AG04450 (cell line): ENCODE measurements around the gene ATF4. TPM values are rescaled to one million over a fixed set of nuclear protein-coding genes. Genes with fewer than 3 reads are reported as not detected.
A peak's percentile ranks its signal among the peaks of the same experiment; 100 is the strongest.

Source experiments
- CTCF ChIA-PET: fragments of 300-600, 350-600 bp; formaldehyde crosslinking; extraction: SDS; loops from one replicate; lab custom pipeline; 2022; ENCODE audit warnings: antibody characterized with exemption, inconsistent platforms; lab: Charles Lee
- POLR2A ChIA-PET: fragments of 350-600 bp; formaldehyde crosslinking; extraction: SDS; loops from one replicate; lab custom pipeline; 2021; ENCODE audit warnings: antibody characterized with exemption, inconsistent platforms; lab: Yijun Ruan, JAX
- DNase-seq: peaks from one replicate; pipeline ENCODE4 v3.0.0-alpha.2; 2011; ENCODE audit warnings: low read depth, low spot score
- H3K27ac ChIP-seq: one replicate; pipeline ENCODE4 v1.5.1; 2012; ENCODE audit warnings: low read depth, low read length, control low read depth
- H3K27me3 ChIP-seq: one replicate; pipeline ENCODE4 v1.6.0; 2012; ENCODE audit warnings: low read length; ENCODE audit not compliant: control insufficient read depth, insufficient read depth
- H3K4me3 ChIP-seq: 2 replicates; pipeline ENCODE4 v1.5.1; 2011; ENCODE audit warnings: mild to moderate bottlenecking, low read depth, low read length, control low read depth
- H3K9me3 ChIP-seq: 2 replicates; pipeline ENCODE4 v1.5.1; 2012; ENCODE audit warnings: low read length; ENCODE audit not compliant: control insufficient read depth, insufficient read depth
- polyA plus RNA-seq: library from polyadenylated mRNA; depleted of rRNA; stranded (reverse); fragments of >200 nt; gene quantifications from 2 replicates; pipeline ENCODE4 v1.2.3, GENCODE V29; 2011
- TF ChIP-seq, protein P1 (sequence below): IDR thresholded peaks from 2 replicates; pipeline ENCODE4 v1.5.1; 2011; ENCODE audit warnings: low read depth, low read length, control low read depth, inconsistent platforms

ATF4 gene
- polyA plus RNA-seq, 1 experiment = 936 TPM

DNA sequence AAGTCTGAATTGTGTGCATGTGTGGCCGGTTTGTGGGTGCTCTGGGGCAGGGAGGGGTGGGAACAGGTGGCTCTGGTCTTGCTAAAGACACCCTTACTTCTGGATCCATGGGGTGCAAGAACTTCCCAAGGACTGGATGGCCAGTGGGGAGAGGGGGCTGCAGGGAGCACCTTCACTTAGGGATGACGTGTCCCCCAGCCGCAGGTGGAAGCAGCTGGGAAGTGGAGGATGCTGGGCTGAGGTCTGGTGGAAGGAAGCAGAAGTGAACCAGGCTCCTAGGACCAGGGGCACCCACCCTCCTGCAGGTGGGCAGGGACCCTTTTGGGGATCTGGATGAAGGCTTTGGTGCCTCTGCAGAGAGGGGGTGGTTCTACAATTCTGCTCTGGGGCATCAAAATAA lies 28.2 kb upstream of the ATF4 start:
- ChIA-PET CTCF (interaction anchor here (0.7 to 2.6 kb wide), 4 partner anchors 22 to 42 kb away, joined by 3 to 41 read pairs (median 12); no protein-coding TSS in a partner anchor), POLR2A (interaction anchor here (0.7 to 1.1 kb wide), 2 partner anchors 172 to 181 kb away, joined by 3 to 8 read pairs; no protein-coding TSS in a partner anchor)
- no peaks in the 10 kb centered on the region for H3K27me3 ChIP-seq
- H3K4me3 ChIP-seq = no peak overlapping the region
- H3K9me3 ChIP-seq = peaks cover 8% of the 10 kb centered on the region; the same call in 1 of the 2 replicates
- H3K27ac ChIP-seq = no peak overlapping the region
- TF ChIP-seq, protein P1, sequence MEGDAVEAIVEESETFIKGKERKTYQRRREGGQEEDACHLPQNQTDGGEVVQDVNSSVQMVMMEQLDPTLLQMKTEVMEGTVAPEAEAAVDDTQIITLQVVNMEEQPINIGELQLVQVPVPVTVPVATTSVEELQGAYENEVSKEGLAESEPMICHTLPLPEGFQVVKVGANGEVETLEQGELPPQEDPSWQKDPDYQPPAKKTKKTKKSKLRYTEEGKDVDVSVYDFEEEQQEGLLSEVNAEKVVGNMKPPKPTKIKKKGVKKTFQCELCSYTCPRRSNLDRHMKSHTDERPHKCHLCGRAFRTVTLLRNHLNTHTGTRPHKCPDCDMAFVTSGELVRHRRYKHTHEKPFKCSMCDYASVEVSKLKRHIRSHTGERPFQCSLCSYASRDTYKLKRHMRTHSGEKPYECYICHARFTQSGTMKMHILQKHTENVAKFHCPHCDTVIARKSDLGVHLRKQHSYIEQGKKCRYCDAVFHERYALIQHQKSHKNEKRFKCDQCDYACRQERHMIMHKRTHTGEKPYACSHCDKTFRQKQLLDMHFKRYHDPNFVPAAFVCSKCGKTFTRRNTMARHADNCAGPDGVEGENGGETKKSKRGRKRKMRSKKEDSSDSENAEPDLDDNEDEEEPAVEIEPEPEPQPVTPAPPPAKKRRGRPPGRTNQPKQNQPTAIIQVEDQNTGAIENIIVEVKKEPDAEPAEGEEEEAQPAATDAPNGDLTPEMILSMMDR = no peak
- no peak for DNase-seq

DNA sequence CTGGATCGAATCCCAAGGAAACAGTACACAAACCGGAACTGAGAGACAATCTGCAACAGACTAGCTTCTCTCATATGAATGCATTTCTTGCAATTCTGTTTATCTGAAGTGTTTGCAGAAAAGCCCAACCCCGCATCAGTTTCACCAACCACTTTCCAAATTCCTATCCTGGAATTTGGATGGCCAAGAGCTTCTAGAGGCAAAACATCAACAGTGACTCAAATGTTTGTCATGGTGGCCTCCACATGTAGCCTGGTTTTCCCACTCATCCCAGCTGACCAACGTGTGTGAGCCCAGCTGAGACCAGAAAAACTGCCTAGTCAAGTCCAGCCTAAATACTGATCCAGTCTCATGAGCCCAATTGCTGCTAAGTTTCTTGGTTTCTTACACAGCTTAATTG lies 26.6 kb upstream of the ATF4 start:
- ChIA-PET POLR2A (interaction anchor here (0.5 to 2.4 kb wide), 7 partner anchors 8 to 876 kb away, joined by 3 to 29 read pairs (median 7); partner anchors contain the start of genes ATF4, MIEF1 and RPL3), CTCF (interaction anchor here (0.7 to 2.6 kb wide), 13 partner anchors 8 to 174 kb away, joined by 3 to 41 read pairs (median 4); partner anchors contain the start of genes MIEF1 and RPL3)
- Histone ChIP-seq H3K4me3 (no peak overlapping the region), H3K27ac (peak overlapping the region; percentile 57), H3K27me3 (no peaks in the 10 kb centered on the region), H3K9me3 (no peaks in the 10 kb centered on the region; the same call in 1 of the 2 replicates)
- DNase-seq = peak; percentile 75
- TF ChIP-seq, protein P1 = no peak

DNA sequence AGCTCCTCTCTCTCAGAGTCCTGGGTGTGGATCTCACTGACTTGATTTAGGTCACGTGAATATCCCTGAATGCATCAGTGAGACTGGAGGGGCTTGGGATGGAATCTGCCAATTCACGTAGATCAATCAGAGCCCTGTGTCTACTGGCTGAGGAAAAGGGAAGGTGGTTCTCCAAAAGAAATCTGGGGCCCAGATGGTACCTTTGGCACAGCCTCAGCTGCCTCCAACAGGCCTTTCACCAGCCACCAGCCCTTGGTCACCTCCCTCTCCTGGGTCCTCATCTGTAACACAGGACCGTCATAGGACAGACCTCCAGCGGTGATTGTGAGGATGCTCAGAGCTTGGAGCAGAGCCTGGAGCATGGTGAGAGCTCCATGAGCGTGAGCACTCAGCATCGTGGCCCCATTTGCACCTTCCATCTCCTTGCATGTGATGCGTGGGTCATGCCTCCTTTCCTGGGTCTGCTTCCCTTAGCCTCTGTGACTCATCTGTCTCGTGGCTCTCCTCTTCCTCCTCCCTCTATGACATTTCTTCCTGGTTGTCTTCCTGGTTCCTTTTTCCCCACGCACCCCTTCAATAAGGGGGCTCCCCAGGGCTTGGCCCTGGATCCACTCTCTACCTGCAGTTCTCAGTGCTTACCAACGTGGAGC lies 25.8 kb upstream of the ATF4 start:
- ChIA-PET CTCF (interaction anchor here (1.0 to 2.6 kb wide), 9 partner anchors 15 to 175 kb away, joined by 4 to 41 read pairs (median 5); partner anchors contain the start of gene RPL3), POLR2A (interaction anchor here (1.3 to 2.4 kb wide), 3 partner anchors 20 to 175 kb away, joined by 3 to 18 read pairs (median 7); partner anchors contain the start of genes ATF4 and RPL3)

DNA sequence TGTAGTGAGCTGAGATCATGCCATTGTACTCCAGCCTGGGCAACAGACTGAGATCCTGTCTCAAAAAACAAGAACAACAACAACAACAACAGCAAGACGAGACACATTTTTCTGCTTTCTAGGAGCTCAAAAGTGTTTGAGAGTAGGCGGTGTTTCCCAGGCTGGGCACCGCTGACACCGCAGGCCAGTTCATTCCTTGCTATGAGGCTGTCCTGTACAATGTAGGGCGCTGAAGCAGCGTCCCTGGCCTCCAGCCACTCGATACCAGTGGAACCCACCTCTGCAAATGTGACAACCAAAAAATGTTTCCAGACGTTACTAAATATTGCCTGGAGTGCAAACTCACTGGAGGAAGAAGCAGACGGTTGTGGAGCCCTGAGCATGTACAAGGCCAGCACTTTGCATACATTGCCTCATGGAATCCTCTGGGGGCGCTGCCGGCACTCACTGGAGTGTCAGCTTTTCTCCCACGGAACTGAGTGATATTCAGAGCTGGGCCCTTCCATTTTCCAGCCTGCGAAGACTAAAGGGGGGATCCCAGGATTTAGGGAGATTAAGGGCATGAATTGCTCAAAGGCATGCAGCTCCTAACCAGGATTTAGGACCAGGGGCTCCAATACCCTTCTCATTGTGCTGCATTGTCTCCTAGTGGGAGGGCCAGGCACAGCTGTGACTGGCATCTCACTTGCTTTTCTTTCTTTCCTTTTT lies 24.1 kb upstream of the ATF4 start:
- no peak for DNase-seq
- ChIA-PET POLR2A (interaction anchor here (0.5 to 1.3 kb wide), 3 partner anchors 24 to 1178 kb away, joined by 3 to 6 read pairs (median 4); no protein-coding TSS in a partner anchor), CTCF (interaction anchor here (0.6 to 2.3 kb wide), 23 partner anchors 10 to 487 kb away, joined by 3 to 22 read pairs (median 4); partner anchors contain the start of gene ATF4)
- no peak overlapping the region for H3K27ac ChIP-seq
- H3K9me3 ChIP-seq = no peaks in the 10 kb centered on the region
- TF ChIP-seq, protein P1 = peak; percentile 85
- H3K4me3 ChIP-seq = no peak overlapping the region
- no peaks in the 10 kb centered on the region for H3K27me3 ChIP-seq

More for the DNA sequence above, 25.8 kb upstream of the ATF4 start:
- H3K27ac ChIP-seq = peak overlapping the region; percentile 57
- TF ChIP-seq, protein P1 = no peak
- H3K27me3 ChIP-seq = no peaks in the 10 kb centered on the region
- H3K4me3 ChIP-seq = no peak overlapping the region
- no peak for DNase-seq
- no peaks in the 10 kb centered on the region for H3K9me3 ChIP-seq
